Measurements from ENCODE around the gene RETREG2.

GRCh38 chr2:219209236-219210195 is 31.4 kb downstream of the RETREG2 start:
- TF ChIP-seq CTCF (IDR thresholded peaks at IDR 0.05) (no peak), POLR2A (IDR thresholded peaks at IDR 0.05) (no peak)

Data from uterus (tissue), 2 donors.